ENCODE results near the gene FGD1.

Gene FGD1

GRCh38 chrX:54452920-54453319 is 43.1 kb downstream of the FGD1 start:
- peak; percentile 35 for TF ChIP-seq CTCF (IDR thresholded peaks at IDR 0.05; ENCODE audit: low read length, missing control alignments)
- H3K4me3 ChIP-seq (replicated peaks; ENCODE audit: low read depth, low read length) = no peak overlapping the region
- DNase-seq (ENCODE audit: low read depth) = peak; percentile 20

- no peak overlapping the region for H3K4me3 ChIP-seq (replicated peaks; ENCODE audit: low read depth, low read length)
- no peak for TF ChIP-seq CTCF (IDR thresholded peaks at IDR 0.05; ENCODE audit: low read length, missing control alignments)
- DNase-seq (ENCODE audit: low read depth) = no peak
Observed at GRCh38 chrX:54449929-54450328, 46.1 kb downstream of the FGD1 start.

GRCh38 chrX:54447461-54447860 is 48.6 kb downstream of the FGD1 start:
- DNase-seq (ENCODE audit: low read depth) = peak; percentile 13
- peak; percentile 12 for TF ChIP-seq CTCF (IDR thresholded peaks at IDR 0.05; ENCODE audit: low read length, missing control alignments)
- H3K4me3 ChIP-seq (replicated peaks; ENCODE audit: low read depth, low read length) = no peak overlapping the region

GRCh38 chrX:54446084-54446483 is 50.0 kb downstream of the FGD1 start:
- no peak overlapping the region for H3K4me3 ChIP-seq (replicated peaks; ENCODE audit: low read depth, low read length)
- DNase-seq (ENCODE audit: low read depth) = no peak
- TF ChIP-seq CTCF (IDR thresholded peaks at IDR 0.05; ENCODE audit: low read length, missing control alignments) = no peak

- no peak for TF ChIP-seq CTCF (IDR thresholded peaks at IDR 0.05; ENCODE audit: low read length, missing control alignments)
- DNase-seq (ENCODE audit: low read depth) = no peak
- no peak overlapping the region for H3K4me3 ChIP-seq (replicated peaks; ENCODE audit: low read depth, low read length)
Observed at GRCh38 chrX:54444752-54445151, 51.3 kb downstream of the FGD1 start.

GRCh38 chrX:54442790-54443189 is 53.2 kb downstream of the FGD1 start:
- H3K4me3 ChIP-seq (replicated peaks; ENCODE audit: low read depth, low read length) = no peak overlapping the region
- TF ChIP-seq CTCF (IDR thresholded peaks at IDR 0.05; ENCODE audit: low read length, missing control alignments) = no peak
- no peak for DNase-seq (ENCODE audit: low read depth)

- peak; percentile 89 for DNase-seq (ENCODE audit: low read depth)
- peak; percentile 30 for TF ChIP-seq CTCF (IDR thresholded peaks at IDR 0.05; ENCODE audit: low read length, missing control alignments)
- peak within 1 kb of the TSS; percentile 86 for H3K4me3 ChIP-seq (replicated peaks; ENCODE audit: low read depth, low read length)
Observed at GRCh38 chrX:54439960-54440871, 55.8 kb downstream of the FGD1 start, which contains the start of gene TSR2. Gene TSR2, plus strand, starts transcription at chrX:54440404. Its CDS starts 18 bp downstream, at chrX:54440422.
